ENCODE data around the gene PRKCH.
"Not testable (repeated sequence)": the region's sequence is repeated elsewhere in the genome, so short reads cannot be mapped to it uniquely, and the experiment has no call there.

The PRKCH gene

DNA sequence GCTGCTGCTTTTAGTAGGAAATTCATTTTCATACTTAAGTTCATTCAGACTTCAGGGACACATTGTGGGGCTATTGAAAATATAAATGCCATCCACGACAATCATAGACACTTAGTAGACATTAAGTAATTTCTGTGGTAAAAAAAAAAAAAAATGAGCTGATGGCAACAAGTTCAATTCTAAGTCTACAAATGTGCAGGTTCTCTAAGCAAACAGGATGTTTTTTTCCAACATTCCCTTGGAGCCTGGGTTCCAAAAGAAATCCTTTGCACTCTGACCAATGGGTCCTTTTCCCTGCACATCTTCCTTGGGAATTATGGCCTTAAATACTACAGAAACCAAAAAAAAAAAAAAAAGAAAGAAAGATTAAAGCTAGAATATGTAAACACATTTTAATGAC lies 198.4 kb downstream of the PRKCH start:
- DNase-seq = no peak

DNA sequence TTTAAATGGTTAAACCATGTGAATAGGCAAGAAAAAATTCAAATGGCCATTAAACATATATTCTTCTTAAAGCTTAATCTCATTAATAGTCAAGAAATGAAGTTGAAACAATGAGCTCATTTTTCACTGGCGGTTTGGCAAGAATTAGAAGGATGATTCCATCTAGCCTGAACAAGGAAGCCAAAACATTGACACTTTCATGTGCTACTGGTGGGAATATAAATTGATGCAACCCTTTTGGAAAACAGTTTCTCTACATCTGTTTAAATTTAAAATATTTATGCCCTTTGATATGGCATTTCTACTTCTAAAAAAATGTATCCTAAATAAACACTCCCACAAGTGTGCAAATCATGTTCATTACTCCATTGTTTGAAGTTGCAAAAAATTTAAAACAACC lies 199.2 kb downstream of the PRKCH start:
- DNase-seq = no peak

DNA sequence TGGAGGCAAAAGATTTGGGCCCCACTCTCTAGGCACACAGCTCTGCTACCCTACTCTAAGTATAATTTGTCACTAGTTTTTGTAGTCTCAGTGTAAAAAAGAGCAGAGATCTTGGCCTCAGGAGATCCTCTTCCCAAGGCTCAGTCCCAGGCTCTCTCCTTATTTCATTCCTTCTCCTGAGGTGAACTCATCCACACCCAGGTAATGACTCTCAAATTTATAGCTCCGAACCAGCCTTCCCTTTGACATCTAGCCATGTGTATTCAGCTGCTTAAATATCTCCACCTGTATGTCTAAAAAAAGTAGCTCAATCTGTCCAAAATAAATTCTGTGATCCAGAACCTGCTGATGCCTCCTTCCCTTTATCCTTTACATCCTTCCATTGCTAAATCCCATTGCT lies 200.4 kb downstream of the PRKCH start:
- no peak for DNase-seq

DNA sequence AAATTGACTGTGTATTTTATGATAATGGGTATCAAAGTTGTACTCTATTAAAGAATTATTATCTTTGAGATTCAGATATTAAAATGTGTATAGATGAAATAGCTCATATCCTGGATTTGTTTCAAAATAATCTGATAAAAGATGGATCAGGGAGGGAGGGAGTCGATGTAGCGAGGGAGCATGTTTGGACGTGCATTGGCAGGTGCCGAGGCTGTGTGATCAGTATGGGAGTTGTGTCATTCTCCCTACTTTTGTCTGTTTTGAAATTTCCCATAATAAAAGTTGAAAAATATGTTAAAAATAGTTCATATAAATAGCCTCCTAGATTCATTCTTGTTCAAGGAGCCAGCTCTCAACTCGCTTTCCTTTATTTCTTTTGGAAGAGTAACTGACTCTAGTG lies 202.4 kb downstream of the PRKCH start:
- no peak for DNase-seq

DNA sequence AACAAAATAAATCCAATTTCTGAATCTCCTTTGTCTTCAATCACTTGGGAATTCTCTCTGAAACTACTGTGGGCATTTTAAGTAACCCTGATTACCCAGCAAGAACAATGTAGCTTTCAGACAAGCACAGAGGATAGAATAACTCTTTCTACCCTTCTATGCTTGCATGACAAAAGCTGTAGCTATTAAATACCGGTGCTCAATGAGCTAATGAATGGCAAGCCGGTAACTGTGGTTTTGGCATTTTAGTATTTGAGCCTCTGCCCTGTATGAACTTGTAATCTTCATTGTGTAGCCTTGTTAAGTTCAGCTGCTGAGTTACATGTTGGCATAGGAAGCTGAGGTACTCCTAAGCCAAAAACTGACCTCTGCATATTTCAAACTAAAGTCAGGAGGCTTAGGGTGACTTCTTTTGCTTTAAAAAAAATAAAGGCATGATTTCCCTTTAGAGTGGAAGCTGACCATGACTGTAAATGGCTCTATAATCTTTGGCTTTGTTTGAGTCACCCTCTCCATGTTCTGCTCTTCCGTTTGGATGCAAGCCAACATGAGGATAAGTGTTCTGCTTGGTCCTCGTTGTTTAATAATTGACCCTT lies 202.9 kb downstream of the PRKCH start:
- DNase-seq = no peak

DNA sequence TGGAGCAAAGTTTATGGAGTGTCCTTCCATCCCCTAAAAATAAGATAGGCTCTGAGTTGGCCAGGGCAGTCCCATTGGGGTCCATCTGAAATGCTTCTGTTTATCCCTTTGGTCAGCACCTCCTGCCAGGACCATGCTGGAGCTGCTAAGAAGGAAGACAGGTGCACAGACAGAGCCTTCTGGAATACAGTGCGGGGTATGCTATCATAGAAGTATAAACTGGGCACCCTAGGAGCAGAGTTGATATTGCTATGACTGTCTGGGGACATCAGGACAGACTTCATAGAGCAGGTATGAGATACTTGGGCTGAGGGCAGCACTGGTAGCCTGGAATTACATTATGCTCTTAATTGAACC lies 203.5 kb downstream of the PRKCH start:
- no peak for DNase-seq

DNA sequence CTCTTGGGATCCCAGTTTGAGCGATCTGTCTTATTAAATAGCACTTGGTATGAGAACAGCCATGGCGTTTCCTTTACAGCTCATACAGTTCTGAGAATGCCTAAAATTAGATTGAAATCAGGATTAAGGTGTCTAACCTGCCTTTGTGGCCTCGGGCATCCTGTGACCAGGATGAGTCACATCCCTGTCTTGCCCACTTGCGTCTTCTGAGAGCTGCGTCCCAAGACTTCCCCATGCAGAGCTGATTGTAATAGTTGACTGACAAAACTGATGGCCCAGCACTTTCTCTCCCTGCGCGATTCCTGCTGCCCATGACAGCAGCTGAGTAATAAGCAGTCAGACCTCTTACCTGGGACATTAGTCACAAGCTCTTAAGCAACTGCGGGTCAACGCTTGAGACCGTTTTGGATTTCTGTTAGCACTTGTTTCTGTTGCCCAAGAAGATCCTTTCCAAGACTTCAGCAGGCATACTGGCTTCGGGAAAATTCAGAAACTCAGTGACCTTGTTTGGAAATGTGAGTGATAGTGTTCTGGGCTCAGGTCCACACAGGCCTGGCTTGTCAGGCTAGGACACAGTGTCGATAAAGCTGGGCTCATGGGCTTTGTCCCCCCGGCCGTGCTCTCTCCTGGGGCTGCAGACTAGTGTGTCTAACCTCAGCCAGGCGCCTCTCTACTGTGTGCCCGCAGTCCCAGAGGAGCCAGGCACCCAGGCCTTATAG lies 204.1 kb downstream of the PRKCH start:
- DNase-seq = peak; percentile 74

DNA sequence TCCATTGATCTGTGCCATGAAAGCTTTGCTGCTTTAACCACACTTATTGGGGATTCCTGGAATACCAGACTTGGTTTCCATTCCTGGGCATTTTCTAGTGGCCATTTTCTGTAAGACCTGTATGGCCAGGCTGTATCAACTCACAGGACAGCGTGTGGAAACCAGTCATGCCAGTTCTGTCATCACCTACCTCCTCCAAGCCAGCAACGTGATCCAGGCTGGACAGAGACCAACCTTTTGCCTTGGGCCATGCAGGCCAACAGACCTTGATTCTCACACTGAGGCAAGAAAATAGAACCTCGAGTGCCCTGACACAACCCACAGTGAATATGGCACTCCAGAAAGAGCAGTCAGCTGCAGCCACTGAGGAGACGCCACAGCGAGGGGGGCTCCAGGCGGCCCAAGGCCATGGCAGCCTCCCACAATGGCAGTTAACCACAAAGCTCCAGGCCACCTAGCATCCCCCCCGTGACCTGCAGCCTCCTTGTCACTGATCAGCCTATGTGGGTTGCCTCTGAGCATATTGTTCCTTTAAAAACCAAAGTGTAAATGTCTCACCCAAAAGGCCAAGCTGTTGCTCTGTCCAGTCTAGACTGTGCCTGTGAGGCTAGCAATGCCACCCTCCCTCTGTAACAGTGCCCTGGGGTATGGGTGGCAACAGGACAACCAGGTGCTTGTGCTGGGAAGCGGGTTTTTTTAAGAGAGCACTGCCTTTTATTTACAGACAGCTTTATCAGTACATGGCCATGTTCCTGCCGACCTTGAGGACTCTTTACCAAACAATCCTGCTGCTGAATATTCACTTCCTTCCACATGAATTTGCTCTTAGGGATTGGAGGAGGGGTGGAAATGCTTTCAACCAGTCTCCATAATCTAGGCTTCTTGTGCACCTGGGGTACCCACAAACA lies 205.3 kb downstream of the PRKCH start:
- DNase-seq = no peak

DNA sequence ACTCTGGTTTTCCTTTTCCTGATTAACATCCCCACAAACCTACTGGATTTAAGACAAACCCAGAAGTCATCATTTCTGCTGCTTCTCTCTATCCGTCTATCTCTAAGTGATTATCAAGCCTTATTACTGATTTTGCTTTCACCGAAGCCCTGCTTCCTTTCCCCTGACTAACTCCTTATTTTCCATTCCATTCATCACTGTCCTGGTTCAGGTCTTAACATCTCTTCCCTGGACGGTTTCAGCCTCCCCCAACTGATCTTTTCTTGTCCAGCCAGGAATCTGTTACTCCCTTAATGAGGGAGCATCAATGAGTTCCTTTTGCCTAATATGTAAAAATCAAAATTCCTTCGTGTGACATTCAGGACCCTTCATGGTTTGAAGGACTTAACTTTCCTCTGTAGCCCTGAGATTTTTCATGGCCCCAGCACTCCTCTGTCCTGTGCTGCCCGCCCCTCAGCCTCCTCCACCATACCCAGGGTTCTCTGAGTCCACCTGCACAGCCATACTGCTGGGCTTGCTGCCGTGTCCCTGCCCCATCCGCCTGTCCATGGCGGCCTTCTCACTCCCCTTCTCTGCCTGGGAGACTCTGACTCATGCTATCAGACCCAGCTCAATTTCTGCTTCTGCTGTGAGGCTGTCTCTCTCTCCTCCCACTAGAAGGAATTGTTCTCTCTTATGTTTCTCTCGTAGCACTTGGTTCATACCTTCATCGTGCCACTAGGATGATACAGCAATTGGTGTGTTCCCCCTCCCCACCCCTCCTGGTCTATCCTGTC lies 206.1 kb downstream of the PRKCH start:
- DNase-seq = no peak

DNA sequence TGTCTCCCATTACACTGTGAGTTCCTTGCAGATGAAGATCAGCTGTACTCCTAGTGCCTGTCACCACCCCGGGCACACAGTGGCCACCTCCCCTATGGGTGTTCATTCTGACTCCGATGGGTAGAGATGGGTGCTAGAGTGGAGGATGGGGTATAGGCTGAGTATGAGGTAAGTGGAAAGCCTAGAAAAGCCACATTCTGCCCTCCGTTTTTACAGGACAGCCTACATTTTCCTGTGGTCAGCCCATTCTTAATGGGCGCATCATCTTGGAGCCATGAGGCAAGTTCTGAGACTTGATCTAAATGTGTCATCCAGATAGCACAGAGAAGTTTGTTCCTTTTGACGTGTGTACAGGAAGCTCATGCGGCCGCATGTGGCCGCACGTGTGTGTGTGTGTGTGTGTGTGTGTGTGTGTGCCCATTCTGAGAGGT lies 207.2 kb downstream of the PRKCH start:
- peak; percentile 28 for DNase-seq

DNA sequence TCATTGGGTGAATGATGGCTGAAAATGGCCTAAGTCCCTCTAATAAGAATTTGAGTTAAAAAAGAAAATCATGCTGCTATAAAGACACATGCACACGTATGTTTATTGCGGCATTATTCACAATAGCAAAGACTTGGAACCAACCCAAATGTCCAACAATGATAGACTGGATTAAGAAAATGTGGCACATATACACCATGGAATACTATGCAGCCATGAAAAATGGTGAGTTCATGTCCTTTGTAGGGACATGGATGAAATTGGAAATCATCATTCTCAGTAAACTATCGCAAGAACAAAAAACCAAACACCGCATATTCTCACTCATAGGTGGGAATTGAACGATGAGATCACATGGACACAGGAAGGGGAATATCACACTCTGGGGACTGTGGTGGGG lies 208.0 kb downstream of the PRKCH start:
- DNase-seq = not testable (repeated sequence)

DNA sequence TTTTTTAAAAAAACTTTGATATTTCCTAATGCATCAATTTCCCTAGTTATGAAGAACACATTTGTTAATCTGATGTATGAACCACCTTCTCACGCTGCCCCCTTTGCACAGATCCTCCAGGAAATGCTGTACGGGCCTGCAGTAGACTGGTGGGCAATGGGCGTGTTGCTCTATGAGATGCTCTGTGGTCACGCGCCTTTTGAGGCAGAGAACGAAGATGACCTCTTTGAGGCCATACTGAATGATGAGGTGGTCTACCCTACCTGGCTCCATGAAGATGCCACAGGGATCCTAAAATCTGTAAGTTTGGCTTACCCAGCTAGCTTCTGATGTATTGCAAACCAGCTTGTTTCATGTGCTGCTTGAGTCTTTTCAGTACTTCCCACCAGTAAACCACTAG lies 208.9 kb downstream of the PRKCH start:
- no peak for DNase-seq

DNA sequence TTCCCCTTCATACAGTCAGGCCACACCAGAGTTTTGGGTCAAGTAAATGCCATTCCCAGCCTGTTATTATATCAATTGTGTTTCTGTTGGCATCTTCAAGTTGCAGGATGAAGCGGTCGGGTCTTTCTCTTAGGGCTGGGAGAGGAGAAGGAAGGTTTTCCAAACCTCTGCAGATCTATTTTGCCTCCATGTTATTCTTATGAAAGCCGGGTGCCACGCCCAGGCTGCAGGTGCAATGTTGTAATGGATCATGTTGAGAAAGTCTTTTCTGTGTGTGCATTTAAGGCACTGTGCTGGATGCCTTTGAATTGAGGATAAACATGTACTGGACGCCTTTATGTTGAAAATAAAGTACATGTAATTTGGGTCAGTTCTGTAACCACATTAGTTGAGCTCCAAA lies 209.5 kb downstream of the PRKCH start:
- no peak for DNase-seq

DNA sequence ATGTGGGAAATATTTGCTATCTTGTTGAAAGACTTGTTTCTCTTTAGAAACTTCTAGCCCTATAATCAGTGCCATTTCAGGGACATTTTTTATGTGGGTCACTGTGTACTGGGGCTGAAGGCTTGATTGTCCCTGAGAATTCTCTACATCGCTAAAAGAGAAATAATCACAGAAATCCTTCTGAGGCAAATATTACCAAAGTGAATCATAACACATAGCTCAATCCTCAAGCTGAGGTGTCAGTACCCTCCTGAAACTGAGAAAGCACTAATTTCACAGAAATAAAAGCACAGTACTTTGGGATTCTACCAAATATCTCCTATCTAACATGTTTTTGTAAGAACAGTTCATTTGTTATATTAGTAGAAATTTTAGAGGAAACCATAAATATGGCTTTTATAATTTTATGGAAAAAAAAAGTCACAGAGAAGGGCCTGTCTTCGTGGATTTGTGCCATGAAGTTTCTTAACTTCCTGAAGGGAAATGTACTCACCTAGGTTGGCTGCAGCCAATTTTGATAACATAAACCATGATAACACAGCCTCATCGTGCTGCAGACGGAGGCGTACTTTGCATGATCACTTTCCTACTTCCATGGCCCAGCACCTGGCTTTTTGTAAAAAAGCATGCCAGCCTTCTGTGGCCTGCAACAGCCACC lies 210.2 kb downstream of the PRKCH start:
- DNase-seq = no peak

DNA sequence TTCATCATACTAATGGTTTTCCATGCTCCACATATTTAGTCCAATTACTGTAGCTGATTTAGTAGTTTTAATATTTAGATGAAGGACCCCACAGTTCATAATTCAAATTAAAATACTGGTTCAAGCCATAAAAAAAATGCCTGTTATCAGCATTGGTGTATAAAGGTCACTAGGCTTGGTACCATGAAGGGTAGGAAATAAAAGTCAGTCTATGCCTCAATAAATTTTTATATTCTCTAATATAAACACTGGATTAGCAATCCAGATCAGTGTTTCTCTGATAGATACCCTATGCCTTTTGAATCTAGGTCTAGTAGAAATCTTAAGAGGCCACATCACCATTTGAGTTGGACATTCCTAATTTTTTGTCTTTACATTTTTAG lies 210.7 kb downstream of the PRKCH start:
- no peak for DNase-seq

DNA sequence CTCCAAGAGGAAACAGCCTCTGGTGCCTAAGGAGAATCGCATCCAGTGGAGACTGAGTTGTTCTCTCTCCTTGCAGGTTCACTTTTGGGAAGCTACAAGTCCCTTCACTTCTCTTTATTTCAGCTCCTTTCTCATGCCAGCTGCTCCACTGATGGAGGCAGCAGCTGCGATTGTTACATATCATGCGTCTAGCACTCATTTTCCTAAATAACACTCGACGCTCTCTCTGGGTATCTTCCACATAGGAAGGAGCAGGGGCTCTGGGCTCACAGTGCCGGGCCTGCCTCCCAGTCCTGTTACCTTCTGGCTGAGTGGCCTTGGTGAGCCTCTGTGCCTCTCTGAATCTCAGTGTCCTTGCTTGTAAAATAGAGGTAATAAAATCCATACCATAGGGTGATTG lies 211.4 kb downstream of the PRKCH start:
- no peak for DNase-seq

DNA sequence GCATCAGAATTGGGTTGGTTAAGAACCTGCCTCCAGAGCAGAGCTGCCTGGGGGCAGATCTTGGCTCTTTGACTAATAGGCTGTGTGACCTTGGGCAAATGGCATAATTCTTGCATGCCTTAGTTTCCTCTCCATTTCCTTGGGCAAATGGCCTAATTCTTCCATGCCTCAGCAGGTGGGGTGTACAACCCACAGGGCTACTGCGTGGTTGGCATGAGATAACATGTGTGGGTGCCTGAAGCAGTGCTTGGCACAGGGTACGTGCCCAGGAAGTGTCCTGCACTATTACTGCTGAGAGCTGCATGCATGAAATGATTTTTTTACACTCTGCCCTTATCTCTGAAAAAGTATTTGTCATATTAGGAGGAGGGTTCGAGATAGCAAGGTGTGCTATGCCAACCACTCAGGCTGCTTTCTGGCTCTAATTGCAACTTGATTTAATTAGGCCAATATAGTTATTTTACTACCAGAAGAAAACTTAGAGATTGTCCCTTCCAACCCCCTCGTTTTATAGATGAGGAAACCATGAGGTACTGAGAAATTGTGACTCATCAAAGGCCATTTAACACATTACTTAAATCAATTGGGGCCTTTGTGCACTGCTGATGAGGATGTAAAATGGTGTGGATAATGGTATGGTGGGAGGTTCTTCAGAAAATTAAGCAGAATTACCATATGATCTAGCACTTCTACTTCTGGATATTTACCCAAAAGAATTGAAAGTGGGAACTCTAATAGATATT lies 212.3 kb downstream of the PRKCH start:
- DNase-seq = no peak

DNA sequence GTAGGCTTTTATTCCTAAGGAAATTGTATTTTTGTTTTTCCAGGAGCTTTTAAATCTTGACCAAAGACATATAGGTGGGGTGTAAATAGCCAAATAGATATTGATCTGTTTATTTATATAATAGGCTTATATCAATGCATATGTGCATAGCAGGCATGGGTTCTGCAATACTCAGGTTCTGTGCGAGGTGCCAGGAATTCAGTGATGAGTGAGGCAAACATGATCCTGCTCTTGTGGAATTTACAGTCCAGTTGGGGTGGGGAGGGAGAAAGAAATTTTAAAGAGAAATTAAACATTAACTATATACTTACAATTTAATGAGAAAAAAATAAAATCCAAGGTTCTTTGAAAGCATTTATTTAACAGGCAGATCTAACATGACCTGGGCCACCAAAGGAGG lies 213.7 kb downstream of the PRKCH start:
- no peak for DNase-seq

DNA sequence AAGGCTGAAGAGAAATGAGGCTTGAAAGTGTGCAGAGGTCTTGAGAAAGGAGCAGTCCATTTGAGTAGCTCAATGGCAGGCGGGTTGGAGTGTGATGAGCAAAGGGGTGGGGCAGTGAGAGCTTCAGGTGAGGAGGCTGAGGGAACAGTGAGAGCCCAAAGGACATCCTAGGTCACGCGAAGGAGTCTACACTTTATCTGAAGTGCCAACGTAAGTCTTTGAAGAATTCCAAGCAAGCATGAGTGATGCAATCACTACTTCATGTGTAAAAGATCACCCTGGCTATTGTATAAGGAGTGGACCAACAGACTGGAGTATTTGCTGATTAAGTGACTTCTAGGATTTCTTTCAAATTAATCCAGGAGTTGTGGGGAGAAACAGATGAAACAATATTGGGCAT lies 214.1 kb downstream of the PRKCH start:
- DNase-seq = no peak

DNA sequence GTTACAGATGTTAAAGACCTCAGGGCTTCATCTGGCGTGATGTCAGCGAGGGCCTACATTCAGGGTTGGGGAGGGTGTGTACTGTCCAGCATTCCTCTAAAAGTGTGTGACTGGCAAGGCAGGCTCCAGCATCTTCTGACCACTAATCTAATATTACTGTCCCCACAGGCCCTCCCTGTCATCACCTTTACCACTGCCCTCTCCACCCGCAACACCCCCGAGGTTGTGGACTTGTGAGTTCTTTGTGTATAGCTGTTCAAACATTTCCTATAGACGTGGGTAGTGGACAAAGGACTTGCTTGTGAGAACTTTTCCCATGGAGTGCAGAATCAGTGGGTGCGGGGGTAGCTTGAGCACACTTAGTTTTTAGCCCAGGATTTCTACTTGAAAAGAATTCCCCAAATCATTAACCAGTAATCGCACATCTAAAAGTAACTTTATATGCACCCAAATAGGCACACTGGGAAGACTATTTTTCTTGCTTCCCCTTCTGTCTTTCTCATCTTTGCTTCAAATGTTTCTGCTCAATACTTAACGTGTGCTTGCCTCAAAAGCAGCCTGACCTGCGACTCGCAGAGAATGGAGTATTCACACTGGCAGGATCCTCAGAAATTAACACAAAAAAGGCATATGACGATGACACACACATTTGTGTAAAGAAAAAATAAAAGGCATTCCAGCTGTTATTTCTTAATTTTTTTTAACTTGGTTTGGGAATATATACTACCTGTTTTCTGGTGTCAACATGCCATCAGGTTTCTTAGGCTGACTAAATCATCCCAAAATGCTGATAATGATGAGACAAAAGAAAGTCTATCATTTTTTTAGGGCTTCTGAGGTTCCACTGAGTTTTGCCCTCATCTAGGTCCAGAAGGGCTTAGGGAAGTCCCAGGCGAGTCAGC lies 215.5 kb downstream of the PRKCH start:
- DNase-seq = no peak
